ENCODE results near the gene PAIP2.

PAIP2 gene

GRCh38 chr5:139415869-139416268 is 74.2 kb downstream of the PAIP2 start:
- no peak for TF ChIP-seq CTCF (IDR thresholded peaks at IDR 0.05; ENCODE audit: low read depth, low read length)
- no peak for TF ChIP-seq MYC (IDR thresholded peaks at IDR 0.05; ENCODE audit: low read depth, low read length)
- no peak for TF ChIP-seq MAX (IDR thresholded peaks at IDR 0.05; ENCODE audit: low read depth, low read length)
- no peak for TF ChIP-seq POLR2A (IDR thresholded peaks at IDR 0.05; ENCODE audit: extremely low read depth, insufficient read length)
- H3K4me3 ChIP-seq (ENCODE audit: low read depth, low read length): no peak overlapping the region
- no peak for DNase-seq (ENCODE audit: low read depth)

GRCh38 chr5:139416651-139417050 is 75.0 kb downstream of the PAIP2 start:
- no peak overlapping the region for H3K4me3 ChIP-seq (ENCODE audit: low read depth, low read length)
- no peak for DNase-seq (ENCODE audit: low read depth)
- no peak for TF ChIP-seq POLR2A (IDR thresholded peaks at IDR 0.05; ENCODE audit: extremely low read depth, insufficient read length)
- no peak for TF ChIP-seq MYC (IDR thresholded peaks at IDR 0.05; ENCODE audit: low read depth, low read length)
- no peak for TF ChIP-seq MAX (IDR thresholded peaks at IDR 0.05; ENCODE audit: low read depth, low read length)
- no peak for TF ChIP-seq CTCF (IDR thresholded peaks at IDR 0.05; ENCODE audit: low read depth, low read length)

GRCh38 chr5:139417214-139417613 is 75.6 kb downstream of the PAIP2 start:
- TF ChIP-seq POLR2A (IDR thresholded peaks at IDR 0.05; ENCODE audit: extremely low read depth, insufficient read length) (no peak), MAX (IDR thresholded peaks at IDR 0.05; ENCODE audit: low read depth, low read length) (no peak), MYC (IDR thresholded peaks at IDR 0.05; ENCODE audit: low read depth, low read length) (no peak), CTCF (IDR thresholded peaks at IDR 0.05; ENCODE audit: low read depth, low read length) (no peak)
- H3K4me3 ChIP-seq (ENCODE audit: low read depth, low read length): no peak overlapping the region
- DNase-seq (ENCODE audit: low read depth): no peak

- no peak for DNase-seq (ENCODE audit: low read depth)
- H3K4me3 ChIP-seq (ENCODE audit: low read depth, low read length): no peak overlapping the region
- no peak for TF ChIP-seq CTCF (IDR thresholded peaks at IDR 0.05; ENCODE audit: low read depth, low read length)
- no peak for TF ChIP-seq MYC (IDR thresholded peaks at IDR 0.05; ENCODE audit: low read depth, low read length)
- no peak for TF ChIP-seq POLR2A (IDR thresholded peaks at IDR 0.05; ENCODE audit: extremely low read depth, insufficient read length)
- TF ChIP-seq MAX (IDR thresholded peaks at IDR 0.05; ENCODE audit: low read depth, low read length): no peak
These were observed 77.1 kb downstream of the PAIP2 start for GRCh38 chr5:139418793-139419192.
